ENCODE measurements around the gene POLR2I. TPM values are rescaled to one million over a fixed set of nuclear protein-coding genes. Genes with fewer than 3 reads are reported as not detected.
A peak's percentile ranks its signal among the peaks of the same experiment; 100 is the strongest.

Gene POLR2I
- polyA plus RNA-seq, 1 donor (not counting 4 experiments of a cell fraction or from before 2014, with no cell fraction given): 34.3 TPM

- FAIRE-seq (no peak), DNase-seq (ENCODE audit: low read depth, low spot score) (no peak)
- Histone ChIP-seq H3K27me3 (ENCODE audit: control insufficient read depth, extremely low read depth, insufficient read depth, low read length) (no peaks in the 10 kb centered on the region), H3K4me2 (ENCODE audit: control insufficient read depth, extremely low read depth, insufficient read depth, low read depth, low read length) (no peak overlapping the region), H2AFZ (ENCODE audit: control insufficient read depth, low read length) (no peak overlapping the region), H3K9ac (ENCODE audit: control insufficient read depth, extremely low read depth, insufficient read depth, low read length) (no peak overlapping the region), H3K79me2 (ENCODE audit: control insufficient read depth, insufficient read depth, low read length) (no peaks in the 10 kb centered on the region), H3K4me1 (ENCODE audit: control insufficient read depth, extremely low read depth, insufficient read depth, low read length) (peaks cover 17% of the 10 kb centered on the region), H3K27ac (ENCODE audit: control insufficient read depth, insufficient read depth, low read length) (no peak overlapping the region), H4K20me1 (ENCODE audit: control insufficient read depth, extremely low read depth, insufficient read depth, low read length) (peaks cover 3% of the 10 kb centered on the region), H3K9me1 (ENCODE audit: control insufficient read depth, extremely low read depth, insufficient read depth, low read length) (no peaks in the 10 kb centered on the region), H3K9me3 (ENCODE audit: control insufficient read depth, low read depth, low read length) (no peaks in the 10 kb centered on the region), H3K4me3 (ENCODE audit: control insufficient read depth in 2 of 3, extremely low read depth in 1 of 3, insufficient read depth in 2 of 3, low read depth in 1 of 3, low read length in 3 of 3) (no peak overlapping the region), H3K36me3 (ENCODE audit: control insufficient read depth in 2 of 2, extremely low read depth in 1 of 2, insufficient read depth in 2 of 2, low read length in 2 of 2) (peaks cover 2 to 25% of the 10 kb centered on the region in 2 experiments)
- TF ChIP-seq CTCF (optimal IDR thresholded peaks at IDR 0.05 in 1 of 3, IDR thresholded peaks at IDR 0.05 in 1 of 3, conservative IDR thresholded peaks at IDR 0.05 in 1 of 3; ENCODE audit: extremely low read depth in 1 of 3, insufficient read depth in 2 of 3, low read length in 3 of 3) (no peak), EZH2 (IDR thresholded peaks at IDR 0.05; ENCODE audit: low read length) (no peak)
- dilution Hi-C loops (cut with MboI; ENCODE audit: extremely low pct_ligation_motif_present, low sequenced_read_pairs): no loop called here
These were observed 8.2 kb downstream of the POLR2I start for GRCh38 chr19:36106441-36106840.

- no peaks in the 10 kb centered on the region for H3K79me2 ChIP-seq (ENCODE audit: control insufficient read depth, insufficient read depth, low read length)
- no peaks in the 10 kb centered on the region for H3K9me3 ChIP-seq (ENCODE audit: control insufficient read depth, low read depth, low read length)
- no peaks in the 10 kb centered on the region for H3K27me3 ChIP-seq (ENCODE audit: control insufficient read depth, extremely low read depth, insufficient read depth, low read length)
- FAIRE-seq: no peak
- H3K4me3 ChIP-seq (ENCODE audit: control insufficient read depth in 2 of 3, extremely low read depth in 1 of 3, insufficient read depth in 2 of 3, low read depth in 1 of 3, low read length in 3 of 3): no peak overlapping the region
- H4K20me1 ChIP-seq (ENCODE audit: control insufficient read depth, extremely low read depth, insufficient read depth, low read length): no peaks in the 10 kb centered on the region
- H3K27ac ChIP-seq (ENCODE audit: control insufficient read depth, insufficient read depth, low read length): no peak overlapping the region
- peak overlapping the region; percentile 22 for H3K4me2 ChIP-seq (ENCODE audit: control insufficient read depth, extremely low read depth, insufficient read depth, low read depth, low read length)
- no peak for TF ChIP-seq EZH2 (IDR thresholded peaks at IDR 0.05; ENCODE audit: low read length)
- no peak for TF ChIP-seq CTCF (optimal IDR thresholded peaks at IDR 0.05 in 1 of 3, IDR thresholded peaks at IDR 0.05 in 1 of 3, conservative IDR thresholded peaks at IDR 0.05 in 1 of 3; ENCODE audit: extremely low read depth in 1 of 3, insufficient read depth in 2 of 3, low read length in 3 of 3)
- no peaks in the 10 kb centered on the region for H3K9me1 ChIP-seq (ENCODE audit: control insufficient read depth, extremely low read depth, insufficient read depth, low read length)
- H3K36me3 ChIP-seq (ENCODE audit: control insufficient read depth in 2 of 2, extremely low read depth in 1 of 2, insufficient read depth in 2 of 2, low read length in 2 of 2): peaks cover 0 to 19% of the 10 kb centered on the region in 2 experiments
- no peak overlapping the region for H3K9ac ChIP-seq (ENCODE audit: control insufficient read depth, extremely low read depth, insufficient read depth, low read length)
- dilution Hi-C loops (cut with MboI; ENCODE audit: extremely low pct_ligation_motif_present, low sequenced_read_pairs): no loop called here
- no peak for DNase-seq (ENCODE audit: low read depth, low spot score)
- no peak overlapping the region for H2AFZ ChIP-seq (ENCODE audit: control insufficient read depth, low read length)
- peaks cover 23% of the 10 kb centered on the region for H3K4me1 ChIP-seq (ENCODE audit: control insufficient read depth, extremely low read depth, insufficient read depth, low read length)
These were observed 10.7 kb downstream of the POLR2I start for GRCh38 chr19:36103842-36104552.
